H4 (cell line): ENCODE measurements around the gene F10. TPM values are rescaled to one million over a fixed set of nuclear protein-coding genes. Genes with fewer than 3 reads are reported as not detected.

Experiments
- DNase-seq: peaks from one replicate; pipeline ENCODE4 v3.0.0-alpha.2; 2015; ENCODE audit warnings: low spot score
- total RNA-seq: library from RNA; depleted of rRNA; stranded (reverse); fragments of >200 nt; shearing (Covaris generic); gene quantifications from 2 replicates; pipeline ENCODE4 v1.2.3, GENCODE V29; 2014

The F10 gene
- total RNA-seq, 1 experiment from 2014 or later = not detected

GRCh38 chr13:113168211-113168610 lies 45.6 kb downstream of the F10 start:
- no peak for DNase-seq

GRCh38 chr13:113169277-113170272 lies 47.0 kb downstream of the F10 start:
- no peak for DNase-seq

GRCh38 chr13:113170511-113170910 lies 47.9 kb downstream of the F10 start:
- DNase-seq = no peak

GRCh38 chr13:113171250-113172125 lies 48.9 kb downstream of the F10 start:
- no peak for DNase-seq

GRCh38 chr13:113172419-113172926 lies 49.9 kb downstream of the F10 start:
- DNase-seq = no peak

GRCh38 chr13:113176280-113176679 lies 53.7 kb downstream of the F10 start:
- DNase-seq = no peak

GRCh38 chr13:113176822-113177221 lies 54.2 kb downstream of the F10 start:
- no peak for DNase-seq

GRCh38 chr13:113178070-113178895 lies 55.7 kb downstream of the F10 start:
- peak; percentile 71 for DNase-seq

- no peak for DNase-seq
Observed at GRCh38 chr13:113178896-113179167, 56.2 kb downstream of the F10 start.

GRCh38 chr13:113179374-113180230 lies 57.0 kb downstream of the F10 start:
- DNase-seq = no peak

GRCh38 chr13:113182046-113182445 lies 59.4 kb downstream of the F10 start:
- DNase-seq = no peak

- no peak for DNase-seq
Observed at GRCh38 chr13:113183450-113184129, 61.0 kb downstream of the F10 start.

GRCh38 chr13:113184568-113185440 lies 62.2 kb downstream of the F10 start:
- DNase-seq = no peak

GRCh38 chr13:113186061-113186900 lies 63.7 kb downstream of the F10 start:
- DNase-seq = no peak

- peak; percentile 96 for DNase-seq
Observed at GRCh38 chr13:113187263-113187669, 64.7 kb downstream of the F10 start.

GRCh38 chr13:113187883-113188665 lies 65.5 kb downstream of the F10 start:
- peak; percentile 61 for DNase-seq

- DNase-seq = no peak
Observed at GRCh38 chr13:113190181-113190580, 67.6 kb downstream of the F10 start.
